Astrocyte of the spinal cord (primary cell): ENCODE results near the gene CDH24.

Experiments used
- DNase-seq: peaks from one replicate; pipeline ENCODE4 v3.0.0; 2011; ENCODE audit warnings: low read depth, low spot score
- H3K4me3 ChIP-seq: 2 replicates; pipeline ENCODE4 v1.5.1; 2011; ENCODE audit warnings: low read depth, mild to moderate bottlenecking, low read length, moderate library complexity
- in situ Hi-C: cut with HindIII; loops from 2 replicates; pipeline ENCODE4 v1.10.0; 2017; ENCODE audit warnings: low sequenced_read_pairs
- TF ChIP-seq, protein P1 (sequence below): IDR thresholded peaks from 2 replicates; pipeline ENCODE4 v1.5.1; 2012; ENCODE audit warnings: low read depth, mild to moderate bottlenecking, low read length, inconsistent platforms

Gene CDH24

DNA sequence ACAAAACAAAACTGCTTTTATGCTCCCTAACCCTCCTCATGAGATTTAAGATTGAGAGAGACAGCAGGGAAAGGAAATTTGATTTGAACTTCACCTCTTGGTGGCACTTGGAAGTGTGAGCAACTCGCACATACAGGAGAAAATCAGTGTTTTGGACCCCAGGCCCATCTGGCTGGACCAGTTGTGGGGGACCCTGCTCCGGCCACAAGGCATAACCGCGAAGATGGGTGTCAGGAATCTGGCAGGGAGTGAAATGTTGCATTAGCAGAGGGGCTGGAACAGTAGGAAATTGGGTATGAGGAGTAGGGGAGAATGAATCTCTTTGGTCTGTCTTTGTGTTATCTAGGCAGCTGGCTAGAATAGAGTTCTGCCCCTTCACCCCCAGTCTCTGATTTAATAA lies 46.3 kb upstream of the CDH24 start:
- TF ChIP-seq, protein P1, sequence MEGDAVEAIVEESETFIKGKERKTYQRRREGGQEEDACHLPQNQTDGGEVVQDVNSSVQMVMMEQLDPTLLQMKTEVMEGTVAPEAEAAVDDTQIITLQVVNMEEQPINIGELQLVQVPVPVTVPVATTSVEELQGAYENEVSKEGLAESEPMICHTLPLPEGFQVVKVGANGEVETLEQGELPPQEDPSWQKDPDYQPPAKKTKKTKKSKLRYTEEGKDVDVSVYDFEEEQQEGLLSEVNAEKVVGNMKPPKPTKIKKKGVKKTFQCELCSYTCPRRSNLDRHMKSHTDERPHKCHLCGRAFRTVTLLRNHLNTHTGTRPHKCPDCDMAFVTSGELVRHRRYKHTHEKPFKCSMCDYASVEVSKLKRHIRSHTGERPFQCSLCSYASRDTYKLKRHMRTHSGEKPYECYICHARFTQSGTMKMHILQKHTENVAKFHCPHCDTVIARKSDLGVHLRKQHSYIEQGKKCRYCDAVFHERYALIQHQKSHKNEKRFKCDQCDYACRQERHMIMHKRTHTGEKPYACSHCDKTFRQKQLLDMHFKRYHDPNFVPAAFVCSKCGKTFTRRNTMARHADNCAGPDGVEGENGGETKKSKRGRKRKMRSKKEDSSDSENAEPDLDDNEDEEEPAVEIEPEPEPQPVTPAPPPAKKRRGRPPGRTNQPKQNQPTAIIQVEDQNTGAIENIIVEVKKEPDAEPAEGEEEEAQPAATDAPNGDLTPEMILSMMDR: no peak
- no peak for DNase-seq
- in situ Hi-C loops: no loop called here
- no peak overlapping the region for H3K4me3 ChIP-seq

DNA sequence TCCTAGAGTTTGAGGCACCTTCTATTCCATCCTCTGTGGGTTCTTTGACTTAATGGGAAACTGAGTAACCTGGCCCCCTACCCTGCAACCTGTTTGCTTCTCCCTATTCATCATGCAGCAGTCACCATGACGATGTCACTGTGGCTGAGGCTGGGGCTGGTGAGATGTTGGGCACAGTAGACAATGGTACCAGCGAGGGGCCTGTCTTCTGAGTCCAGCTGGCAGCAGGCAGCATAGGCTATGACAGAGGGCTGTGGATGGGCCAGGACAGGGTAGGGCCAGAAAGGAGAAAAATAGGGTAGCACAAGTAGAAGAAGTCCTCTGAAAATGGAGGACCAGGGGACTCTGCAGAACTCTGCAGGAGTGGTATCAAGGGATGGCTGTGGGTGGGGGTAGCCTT lies 45.5 kb upstream of the CDH24 start:
- TF ChIP-seq, protein P1: no peak
- no peak for DNase-seq
- in situ Hi-C loops: no loop called here
- H3K4me3 ChIP-seq: no peak overlapping the region

DNA sequence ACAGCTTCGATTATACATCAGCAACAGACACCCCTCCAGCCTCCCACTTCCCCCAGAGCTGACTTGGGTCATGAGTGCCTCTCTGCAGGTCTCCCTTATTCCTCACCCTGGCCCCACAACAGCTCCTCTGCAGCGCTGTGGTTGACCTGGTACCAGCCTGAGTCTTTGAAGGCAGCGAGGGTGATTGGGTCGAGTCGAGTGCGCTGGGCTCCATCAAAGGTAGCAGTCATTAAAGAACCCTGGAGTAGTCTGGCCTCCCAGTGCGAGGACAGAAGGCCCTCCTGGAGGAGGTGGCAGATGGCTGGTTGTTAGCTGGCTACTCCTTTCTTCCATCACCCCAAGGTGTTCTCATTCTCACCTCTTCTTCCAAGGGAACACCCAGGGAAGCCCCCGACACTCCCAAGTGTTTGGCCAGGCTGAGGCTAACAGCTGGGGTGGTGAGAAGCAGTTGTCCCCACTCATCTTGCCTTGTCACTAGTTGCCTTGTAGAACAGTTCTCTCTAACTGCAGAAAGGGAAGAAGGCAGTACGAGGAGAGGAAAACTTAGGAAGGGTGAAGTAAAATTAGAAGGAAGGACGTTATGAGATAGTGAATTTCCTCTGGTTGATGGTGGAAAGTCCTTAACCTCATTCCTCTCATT lies 44.8 kb upstream of the CDH24 start:
- H3K4me3 ChIP-seq: no peak overlapping the region
- in situ Hi-C loops: no loop called here
- DNase-seq: no peak
- TF ChIP-seq, protein P1: no peak

DNA sequence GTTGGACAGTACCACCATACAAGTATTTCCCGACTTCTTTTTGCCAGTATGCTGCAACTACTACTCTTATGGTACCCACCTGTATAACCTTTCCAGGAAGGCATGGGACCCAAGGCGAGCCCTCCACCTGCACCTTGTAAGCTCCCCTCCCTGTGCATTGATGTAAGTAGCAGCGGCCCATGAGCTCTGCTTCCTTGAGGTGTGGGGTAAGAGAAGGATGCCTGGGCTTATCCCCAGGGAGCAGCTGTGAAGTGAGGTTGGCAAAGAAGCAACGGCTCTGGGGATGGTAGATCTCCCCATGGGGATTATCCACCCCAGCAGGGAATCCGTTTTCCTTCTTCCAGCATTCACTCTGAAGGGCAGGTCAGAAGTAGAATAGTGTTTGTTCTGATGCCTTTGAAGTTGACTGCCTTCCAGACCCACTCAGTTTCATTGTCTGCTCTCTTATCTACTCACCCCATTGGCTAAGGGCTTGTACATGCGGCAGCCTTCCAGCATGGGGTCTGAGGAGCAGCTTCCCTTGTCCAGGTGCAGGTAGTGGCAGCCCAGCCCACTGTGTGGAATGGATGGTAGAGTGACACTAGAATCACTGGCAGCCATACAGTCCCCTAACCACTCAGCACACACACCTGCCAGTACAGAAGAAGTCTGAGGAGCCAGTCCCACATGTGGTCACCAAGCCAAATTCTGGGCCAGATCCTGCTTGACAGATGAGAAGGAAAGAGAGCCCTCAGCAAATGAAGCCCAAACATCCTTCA lies 44.1 kb upstream of the CDH24 start:
- H3K4me3 ChIP-seq: no peak overlapping the region
- DNase-seq: no peak
- in situ Hi-C loops: no loop called here
- TF ChIP-seq, protein P1: no peak

DNA sequence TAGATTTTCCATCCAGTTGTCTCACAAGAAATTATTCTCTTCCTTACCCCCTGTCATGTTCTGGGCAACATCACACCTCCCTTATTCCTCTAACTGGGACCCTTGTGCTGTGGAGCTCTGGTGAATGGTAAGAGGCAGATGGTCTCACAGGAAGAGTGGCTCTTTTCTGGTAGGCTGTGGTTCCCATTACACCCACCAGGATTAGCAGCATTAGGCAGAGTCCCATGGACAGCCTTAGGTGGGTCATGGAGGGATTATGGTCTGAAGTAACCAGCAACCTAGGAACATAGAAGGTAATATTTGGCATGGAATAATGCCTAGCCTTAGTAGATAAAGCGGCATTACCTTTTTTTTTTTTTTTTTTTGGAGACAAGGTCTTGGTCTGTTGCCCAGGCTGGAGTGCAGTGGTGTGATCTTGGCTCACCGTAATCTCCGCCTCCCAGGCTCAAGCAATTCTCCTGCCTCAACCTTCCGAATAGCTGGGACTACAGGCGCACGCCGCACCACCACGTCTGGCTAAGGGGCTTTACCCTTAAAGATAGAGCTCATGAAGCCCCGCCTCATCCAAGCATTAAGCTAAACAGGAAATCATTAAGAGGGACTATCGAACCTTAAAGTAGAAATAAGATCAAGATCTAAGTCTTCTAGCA lies 42.0 kb upstream of the CDH24 start:
- DNase-seq: no peak

DNA sequence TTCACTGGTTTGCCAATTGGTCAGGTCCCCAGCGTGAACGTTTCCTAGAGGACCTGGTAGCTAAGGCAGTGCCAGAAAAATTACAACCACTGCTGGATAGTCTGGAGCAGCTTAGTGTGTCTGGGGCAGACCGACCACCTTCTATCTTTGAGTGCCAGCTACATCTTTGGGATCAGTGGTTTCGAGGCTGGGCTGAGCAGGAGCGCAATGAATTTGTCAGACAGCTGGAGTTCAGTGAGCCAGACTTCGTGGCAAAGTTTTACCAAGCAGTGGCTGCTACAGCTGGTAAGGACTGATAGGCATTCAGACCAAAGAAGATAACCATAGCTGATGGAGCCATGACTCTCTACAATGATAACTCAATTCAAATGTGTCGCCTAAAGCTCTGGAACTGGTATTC lies 40.5 kb upstream of the CDH24 start:
- no peak overlapping the region for H3K4me3 ChIP-seq
- in situ Hi-C loops: no loop called here
- TF ChIP-seq, protein P1: no peak

More for the DNA sequence above, 42.0 kb upstream of the CDH24 start:
- in situ Hi-C loops: no loop called here
- H3K4me3 ChIP-seq: no peak overlapping the region
- TF ChIP-seq, protein P1: no peak

More for the DNA sequence above, 40.5 kb upstream of the CDH24 start:
- no peak for DNase-seq
